GM19239 (cell line): ENCODE results near the gene POU2F1.

Experiments used
- DNase-seq: peaks from one replicate; pipeline ENCODE4 v3.0.0; 2011; ENCODE audit warnings: low spot score; ENCODE audit not compliant: insufficient read length
- FAIRE-seq: peaks from 2 replicates; lab custom pipeline; 2011; peaks lifted over from hg19 to GRCh38; lab: Jason Lieb, UNC

POU2F1 gene

DNA sequence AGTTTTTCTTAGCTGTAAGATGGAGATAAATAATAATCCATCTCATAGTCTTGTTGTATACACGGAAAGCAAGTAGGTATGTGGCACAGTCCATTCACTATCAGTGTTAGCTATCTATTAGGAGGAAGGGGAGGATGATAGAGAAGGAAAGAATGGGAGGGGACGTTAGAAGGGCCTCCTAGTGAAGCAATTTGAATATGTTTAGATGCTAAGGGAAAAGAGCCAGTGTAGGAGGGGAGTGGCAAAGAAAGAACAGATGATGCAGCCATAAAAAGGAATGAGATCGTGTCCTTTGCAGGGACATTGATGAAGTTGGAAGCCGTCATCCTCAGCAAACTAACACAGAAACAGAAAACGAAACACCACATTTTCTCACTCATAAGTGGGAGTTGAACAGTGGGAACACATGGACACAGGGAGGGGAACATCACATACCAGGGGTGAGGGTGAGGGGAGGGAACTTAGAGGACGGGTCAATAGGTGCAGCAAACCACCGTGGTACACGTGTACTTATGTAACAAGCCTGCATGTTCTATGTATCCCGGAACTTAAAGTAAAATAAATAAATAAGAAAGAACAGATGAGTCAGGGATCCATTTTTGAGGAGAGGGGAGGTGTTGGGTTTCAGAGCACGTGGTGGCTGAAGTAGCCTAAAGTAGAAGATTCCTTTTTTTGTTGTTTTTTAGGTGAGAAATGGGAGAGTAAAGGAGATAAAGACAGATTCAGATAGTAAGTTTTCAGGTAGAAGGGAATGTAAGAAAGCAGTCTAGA, 124.1 kb downstream of the POU2F1 start:
- no peak for DNase-seq
- no peak for FAIRE-seq

DNA sequence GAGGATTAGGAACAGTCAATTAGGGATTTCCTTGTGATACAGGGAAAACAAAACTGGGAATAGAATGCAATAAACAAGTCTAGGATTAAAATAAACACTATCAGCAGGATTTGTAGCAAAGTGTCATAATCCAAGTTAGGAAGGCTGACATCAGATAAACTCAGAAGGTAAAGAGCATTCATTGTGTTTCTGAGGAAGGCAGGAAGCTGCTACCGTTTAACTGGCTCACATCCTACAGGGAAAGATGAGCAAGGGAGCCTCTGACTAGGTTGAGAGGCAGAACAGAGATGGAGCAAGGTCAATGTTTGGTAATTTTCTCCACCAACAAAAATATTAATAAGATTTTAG, 124.7 kb downstream of the POU2F1 start:
- FAIRE-seq (no peak), DNase-seq (no peak)

DNA sequence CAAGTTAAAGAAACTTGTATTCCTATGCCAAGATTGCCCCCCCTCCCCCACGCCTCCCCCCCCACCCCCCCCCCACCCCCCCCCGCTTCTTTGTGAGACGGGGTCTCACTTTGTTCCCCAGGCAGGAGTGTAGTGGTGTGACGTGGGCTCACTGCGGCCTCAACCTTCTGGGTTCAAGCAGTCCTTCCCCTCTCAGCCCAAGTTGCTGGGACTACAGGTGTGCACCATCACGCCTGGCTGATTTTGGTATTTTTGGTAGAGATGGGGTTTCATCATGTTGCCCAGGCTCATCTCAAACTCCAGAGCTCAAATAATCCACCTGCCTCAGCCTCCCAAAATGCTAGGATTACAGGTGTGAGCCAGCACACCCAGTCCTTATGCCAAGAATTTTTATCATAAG, 136.6 kb downstream of the POU2F1 start:
- DNase-seq = no peak
- peak; percentile 83 for FAIRE-seq

DNA sequence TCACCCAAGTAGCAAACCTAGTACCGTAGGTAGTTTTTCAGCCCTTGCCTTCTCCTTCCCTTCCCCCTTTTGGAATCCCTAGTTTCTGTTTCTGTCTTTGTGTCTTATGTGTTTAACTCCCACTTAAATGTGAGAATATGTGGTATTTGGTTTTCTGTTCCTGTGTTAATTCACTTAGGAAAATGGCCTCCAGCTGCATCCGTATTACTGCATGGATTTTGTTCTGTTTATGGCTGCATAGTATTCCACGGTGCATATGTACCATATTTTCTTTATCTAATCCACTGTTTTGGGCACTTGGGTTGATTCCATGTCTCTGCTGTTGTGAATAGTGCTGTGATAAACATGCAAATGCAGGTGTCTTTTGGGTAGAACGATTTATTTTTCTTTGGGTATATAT, 138.6 kb downstream of the POU2F1 start:
- FAIRE-seq = no peak
- no peak for DNase-seq

DNA sequence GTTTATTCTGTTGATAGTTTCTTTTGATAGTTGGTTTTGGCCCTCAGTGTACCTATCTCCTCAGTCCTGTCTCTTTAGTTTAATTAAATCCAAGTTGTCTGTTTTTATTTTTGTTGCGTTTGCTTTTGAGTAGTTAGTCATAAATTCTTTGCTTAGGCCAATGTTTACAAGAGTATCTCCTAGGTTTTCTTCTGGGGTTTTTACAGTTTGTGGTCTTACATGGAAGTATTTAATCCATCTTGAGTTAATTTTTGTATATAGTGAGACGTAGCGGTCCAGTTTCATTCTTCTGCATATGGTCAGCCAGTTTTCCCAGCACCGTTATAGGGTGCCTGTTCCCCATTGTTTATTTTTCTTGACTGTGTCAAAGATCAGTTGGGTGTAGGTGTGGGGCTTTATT, 139.4 kb downstream of the POU2F1 start:
- no peak for FAIRE-seq
- no peak for DNase-seq

DNA sequence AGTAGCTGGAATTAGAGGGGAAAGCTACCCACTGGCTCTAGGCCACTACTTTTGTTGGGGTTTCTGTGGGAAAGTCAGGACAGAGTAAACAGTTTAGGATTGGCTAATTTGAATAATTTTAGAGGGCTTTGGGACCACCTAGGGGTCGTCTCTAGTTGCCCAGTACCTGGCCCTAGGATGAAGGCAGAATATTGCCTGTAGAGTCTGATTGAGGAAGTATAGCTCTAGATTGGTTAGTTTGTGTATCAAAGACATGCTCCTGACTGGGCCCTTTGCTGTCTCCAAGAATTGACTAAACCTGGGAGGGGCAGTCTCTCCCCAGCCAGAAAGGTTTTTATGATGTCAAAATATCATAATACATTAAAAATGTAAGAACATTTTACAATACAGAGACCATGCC, 142.0 kb downstream of the POU2F1 start:
- FAIRE-seq = no peak
- no peak for DNase-seq

DNA sequence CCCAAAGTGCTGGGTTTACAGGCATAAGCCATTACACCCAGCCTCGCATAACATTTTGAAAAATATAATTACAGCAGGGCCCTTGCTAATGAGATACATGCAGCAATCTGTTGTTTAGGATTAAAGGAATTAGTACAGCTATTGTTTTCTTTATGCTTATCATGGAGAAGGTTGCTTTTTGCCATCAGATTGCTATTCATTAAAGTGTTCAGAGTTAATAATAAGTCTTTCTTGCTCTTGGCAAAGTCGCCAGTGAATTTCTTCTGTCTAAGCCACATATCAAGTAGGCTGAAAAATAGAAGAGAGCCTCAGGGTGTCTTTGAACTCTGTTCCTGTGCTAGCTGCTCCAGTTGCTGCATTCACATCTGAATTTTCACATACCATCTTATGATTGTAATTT, 144.1 kb downstream of the POU2F1 start:
- DNase-seq (no peak), FAIRE-seq (peak; percentile 42)

DNA sequence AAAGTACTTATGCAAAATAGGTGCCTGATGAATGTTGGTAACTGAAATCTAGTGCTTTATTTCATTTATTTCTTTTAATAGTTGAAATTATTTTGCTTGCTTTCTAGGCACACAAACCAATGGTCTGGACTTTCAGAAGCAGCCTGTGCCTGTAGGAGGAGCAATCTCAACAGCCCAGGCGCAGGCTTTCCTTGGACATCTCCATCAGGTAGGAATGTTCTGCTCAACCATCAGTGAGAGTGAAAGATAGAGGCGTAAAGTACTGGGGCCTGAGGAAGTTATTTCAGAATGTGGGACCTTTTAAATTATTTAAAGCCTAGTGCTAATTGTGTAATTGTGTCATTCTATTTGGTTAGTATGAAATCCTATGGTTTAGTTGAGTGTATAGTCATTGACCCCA, 144.7 kb downstream of the POU2F1 start:
- DNase-seq = no peak
- no peak for FAIRE-seq

DNA sequence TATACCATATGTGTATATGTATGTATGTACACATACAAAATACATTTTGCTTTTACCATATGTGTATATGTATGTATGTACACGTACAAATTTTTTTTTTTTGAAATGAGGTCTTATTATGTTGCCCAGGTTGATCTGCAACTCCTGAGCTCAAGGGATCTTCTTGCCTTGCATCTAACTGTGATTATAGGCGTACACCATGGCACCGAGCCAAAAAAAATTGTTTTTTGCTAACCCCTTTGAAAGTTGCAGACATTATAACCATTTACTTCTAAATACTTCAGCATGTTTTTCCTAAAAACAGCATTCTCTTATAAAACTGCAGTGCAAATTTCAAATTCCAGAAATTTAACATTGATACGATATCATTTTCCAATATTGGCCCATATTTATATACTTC, 147.0 kb downstream of the POU2F1 start:
- FAIRE-seq = no peak
- DNase-seq = no peak

DNA sequence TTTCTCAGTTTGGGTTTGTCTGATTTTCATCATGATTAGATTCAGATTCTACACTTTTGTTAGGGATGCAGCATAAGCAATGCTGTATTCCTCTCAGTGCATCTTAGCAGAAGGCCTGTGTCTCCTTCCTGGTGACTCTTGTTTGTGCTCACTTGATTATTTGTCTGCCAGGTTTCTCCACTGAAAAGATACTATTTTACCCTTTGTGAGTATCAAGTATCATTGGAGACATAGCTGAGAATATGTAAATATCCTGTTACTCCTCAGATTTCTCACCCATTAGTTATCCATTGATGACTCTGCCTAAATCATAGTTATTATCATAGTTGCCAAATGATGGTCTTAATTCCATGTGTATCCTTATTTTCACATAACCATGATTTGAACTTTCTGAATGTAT, 148.5 kb downstream of the POU2F1 start:
- DNase-seq (no peak), FAIRE-seq (no peak)

DNA sequence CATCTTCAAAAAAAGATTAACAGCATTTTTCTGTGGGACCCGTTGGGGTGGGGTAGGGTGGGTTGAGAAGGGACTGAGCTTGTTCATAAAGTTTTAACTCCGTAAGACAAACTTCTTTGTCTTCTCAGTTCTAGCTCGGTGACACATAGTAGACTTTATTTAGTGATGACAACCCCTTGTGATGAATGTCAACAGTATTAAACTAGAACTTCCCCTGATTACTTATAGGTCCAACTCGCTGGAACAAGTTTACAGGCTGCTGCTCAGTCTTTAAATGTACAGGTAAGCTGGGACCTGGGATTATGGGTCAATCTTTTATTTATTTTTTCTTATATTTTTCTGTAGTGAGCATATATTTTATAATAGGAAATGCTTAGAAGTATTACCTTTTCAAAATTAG, 149.2 kb downstream of the POU2F1 start:
- FAIRE-seq = no peak
- no peak for DNase-seq

DNA sequence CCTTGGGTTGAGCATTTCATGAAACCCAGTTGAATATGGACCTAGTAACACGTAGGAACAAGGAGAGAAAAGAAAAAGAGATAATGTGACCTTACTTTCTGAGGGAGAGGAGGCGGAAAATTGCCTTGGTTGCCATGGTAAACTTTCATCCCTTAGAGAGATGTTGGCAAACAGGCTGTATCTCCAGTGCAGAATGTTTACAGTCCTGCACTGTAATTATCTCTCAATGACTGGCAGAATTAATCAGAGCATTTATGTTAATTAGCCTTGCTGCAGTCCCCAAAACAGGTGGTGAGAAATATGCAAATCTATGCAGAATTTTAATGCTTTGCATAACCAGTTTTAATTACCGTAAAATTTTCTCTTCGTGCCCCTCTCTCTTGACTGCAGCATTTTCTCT, 150.3 kb downstream of the POU2F1 start:
- FAIRE-seq = peak; percentile 47

DNA sequence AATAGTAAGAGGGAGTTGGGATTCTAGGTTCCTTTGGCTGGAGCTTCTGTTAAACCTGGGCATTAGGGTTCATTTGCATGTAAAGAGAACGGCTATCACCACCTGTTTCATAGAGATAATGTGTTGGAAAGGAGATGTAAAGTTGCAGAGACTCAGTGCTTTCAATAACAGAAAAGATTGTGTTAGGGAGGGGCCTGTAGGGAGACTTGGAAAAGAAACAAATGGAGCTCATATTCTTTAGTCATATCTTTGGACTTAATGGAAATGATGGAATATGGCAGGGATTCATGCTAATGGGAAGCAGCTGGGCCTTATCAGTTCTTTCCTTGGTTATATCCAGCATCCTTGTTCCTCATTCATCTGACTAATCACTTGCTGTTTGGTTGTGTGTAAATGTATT, 152.7 kb downstream of the POU2F1 start:
- DNase-seq (no peak), FAIRE-seq (no peak)

More for the DNA sequence above, 150.3 kb downstream of the POU2F1 start:
- DNase-seq = no peak

DNA sequence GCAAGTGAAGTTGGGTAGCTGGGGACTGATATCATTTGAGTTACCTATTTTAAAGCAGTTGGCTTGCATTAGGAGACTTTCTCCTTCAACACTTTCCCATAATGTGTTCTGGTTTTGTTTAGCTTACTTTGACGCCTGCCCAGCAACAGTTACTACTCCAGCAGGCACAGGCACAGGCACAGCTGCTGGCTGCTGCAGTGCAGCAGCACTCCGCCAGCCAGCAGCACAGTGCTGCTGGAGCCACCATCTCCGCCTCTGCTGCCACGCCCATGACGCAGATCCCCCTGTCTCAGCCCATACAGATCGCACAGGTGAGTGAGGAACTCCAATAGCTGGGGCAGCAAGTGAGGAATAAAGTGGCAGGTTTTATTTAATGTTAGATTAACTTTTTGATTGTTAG, 153.3 kb downstream of the POU2F1 start:
- FAIRE-seq = no peak
- DNase-seq = no peak

DNA sequence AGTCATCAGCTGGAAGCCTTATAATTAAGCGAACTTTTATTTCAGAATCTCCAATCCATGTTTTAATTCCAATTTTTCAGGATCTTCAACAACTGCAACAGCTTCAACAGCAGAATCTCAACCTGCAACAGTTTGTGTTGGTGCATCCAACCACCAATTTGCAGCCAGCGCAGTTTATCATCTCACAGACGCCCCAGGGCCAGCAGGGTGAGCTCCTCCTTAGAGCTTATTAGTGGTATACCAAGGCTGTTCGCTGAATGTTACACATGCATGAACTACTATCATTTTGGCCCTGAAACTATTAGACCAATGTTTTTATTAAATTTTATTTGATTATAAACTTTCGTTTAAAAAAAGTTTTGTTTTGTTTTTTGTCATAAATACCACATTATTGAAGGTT, 155.3 kb downstream of the POU2F1 start:
- FAIRE-seq = no peak
- DNase-seq = no peak

DNA sequence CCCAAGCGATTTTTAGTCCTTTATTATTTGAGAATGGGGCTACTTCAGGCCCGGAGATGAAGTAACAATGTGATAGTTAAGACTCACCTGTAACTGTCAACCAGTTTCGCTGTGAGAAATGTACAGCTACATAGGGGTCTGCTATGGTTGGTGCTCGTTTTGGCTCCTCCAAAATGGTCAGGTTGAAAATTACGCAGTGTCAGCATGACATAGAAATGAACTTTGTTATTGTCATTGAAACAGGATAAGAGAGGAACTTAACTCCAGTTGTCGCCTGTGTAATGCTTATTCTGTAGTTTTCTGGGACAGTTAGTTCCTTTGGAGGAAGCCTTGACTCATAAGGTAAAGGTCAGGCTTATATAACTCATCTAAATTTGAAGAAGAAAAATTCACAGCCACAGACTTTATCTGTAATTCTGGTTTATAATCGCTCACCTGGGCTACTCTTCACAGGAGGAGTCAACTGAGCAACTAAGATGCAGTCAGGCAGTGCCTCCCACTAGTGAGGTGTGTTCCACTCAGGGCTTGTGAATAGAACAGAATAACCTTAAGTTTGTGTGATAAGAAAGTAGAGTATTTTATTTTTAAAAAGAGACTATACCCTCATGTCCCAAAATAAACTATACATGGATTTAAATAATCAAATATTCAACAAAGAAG, 166.7 kb downstream of the POU2F1 start:
- no peak for FAIRE-seq
- no peak for DNase-seq

DNA sequence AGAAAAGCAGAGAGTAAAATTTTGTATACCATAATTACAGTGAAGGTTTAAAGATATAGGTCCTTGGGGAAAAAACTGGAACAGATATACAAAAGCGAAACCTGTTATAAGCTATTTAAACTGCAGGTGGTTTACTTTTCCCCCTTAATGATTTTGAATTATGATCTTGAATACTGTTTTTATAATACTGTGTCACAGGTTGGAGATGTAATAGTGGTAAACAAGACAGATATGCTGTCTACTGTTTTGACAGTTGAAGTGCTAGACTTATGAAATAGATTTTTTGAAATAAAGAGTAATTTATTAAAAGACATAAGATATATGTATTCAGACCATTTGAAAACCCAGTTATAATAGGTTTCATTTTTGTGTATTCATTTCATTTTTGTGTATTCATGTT, 168.3 kb downstream of the POU2F1 start:
- no peak for FAIRE-seq
- no peak for DNase-seq

DNA sequence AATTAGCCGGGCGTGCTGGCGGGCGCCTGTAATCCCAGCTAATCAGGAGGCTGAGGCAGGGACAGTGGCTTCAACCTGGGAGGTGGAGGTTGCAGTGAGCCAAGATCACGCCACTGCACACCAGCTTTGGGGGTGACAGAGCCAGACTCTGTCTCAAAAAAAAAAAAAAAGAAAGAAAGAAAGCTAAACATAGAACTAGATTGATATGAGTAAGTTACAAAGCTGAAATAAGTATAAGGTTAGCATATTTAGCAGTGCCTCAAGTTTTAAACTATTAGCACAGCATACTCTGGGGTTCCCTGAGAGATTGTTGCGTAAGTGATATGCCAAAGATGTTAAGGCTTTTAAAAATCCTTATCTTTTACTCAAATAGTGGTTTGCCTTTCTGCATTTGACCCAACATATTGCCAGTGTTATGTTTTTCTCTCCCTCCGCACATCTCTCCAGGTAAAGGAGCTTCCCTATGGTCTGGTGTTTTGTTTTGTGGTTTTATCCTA, 171.6 kb downstream of the POU2F1 start:
- peak; percentile 11 for FAIRE-seq
- no peak for DNase-seq

DNA sequence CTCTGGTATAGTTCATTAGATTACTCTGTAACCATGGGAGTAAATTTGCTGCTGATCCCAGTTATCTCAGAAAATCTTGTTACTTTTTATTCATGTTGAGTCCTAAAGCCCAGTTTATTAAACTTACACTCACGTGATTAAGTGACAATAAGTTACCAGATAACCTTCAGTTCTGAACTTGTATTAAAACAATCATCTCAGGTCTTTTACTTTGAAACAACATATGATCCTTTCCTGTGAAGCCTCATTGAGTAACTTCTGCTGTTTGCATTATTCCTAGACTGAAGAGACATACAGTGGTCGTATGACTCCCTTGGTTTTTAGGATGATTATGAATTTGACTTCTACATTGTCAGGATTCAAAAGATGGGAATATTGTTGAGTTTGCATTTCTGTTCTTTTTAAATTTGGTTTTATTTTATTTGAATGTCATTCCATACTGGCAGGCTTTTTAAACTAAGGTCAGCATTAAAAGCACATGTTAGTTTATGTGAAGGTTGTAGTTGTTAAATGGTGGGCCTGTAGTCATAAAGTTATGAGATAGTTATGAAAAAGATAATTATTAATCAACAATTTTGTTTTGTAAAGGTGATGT, 179.8 kb downstream of the POU2F1 start:
- FAIRE-seq = peak; percentile 56
- DNase-seq = no peak

DNA sequence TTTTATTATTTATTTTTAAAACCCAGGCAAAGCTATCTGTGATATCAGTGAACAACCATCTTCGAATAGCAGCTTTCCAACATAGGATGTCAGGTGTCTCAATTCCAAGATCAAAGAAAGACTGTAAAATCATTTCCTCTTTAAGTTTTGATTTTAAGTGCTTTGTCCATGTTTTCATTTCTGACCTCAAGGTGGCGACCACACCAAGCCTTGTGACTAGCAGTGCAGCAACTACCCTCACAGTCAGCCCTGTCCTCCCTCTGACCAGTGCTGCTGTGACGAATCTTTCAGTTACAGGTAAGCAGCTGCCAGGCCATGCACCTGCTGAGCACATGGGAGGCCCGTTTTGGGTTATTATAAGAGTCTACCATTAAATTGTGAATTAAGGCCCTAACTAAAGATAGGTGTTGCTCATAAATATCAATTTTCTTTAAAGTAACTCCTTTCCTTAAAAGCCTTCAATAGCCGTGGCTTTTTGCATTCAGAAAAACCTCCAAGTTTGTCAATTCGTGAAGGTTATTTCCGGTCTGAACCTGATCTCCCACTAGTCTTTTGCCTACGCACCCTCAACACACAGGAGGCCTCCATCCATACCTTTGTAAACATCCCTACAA, 180.7 kb downstream of the POU2F1 start:
- peak; percentile 19 for DNase-seq
- FAIRE-seq = peak; percentile 94
